Ectodermal cell (in vitro differentiated cells): Measurements from ENCODE around the gene GALNT18. TPM values are rescaled to one million over a fixed set of nuclear protein-coding genes. Genes with fewer than 3 reads are reported as not detected.

Source experiments
- H3K27ac ChIP-seq: 2 replicates; pipeline ENCODE4 v1.7.0; 2013; ENCODE audit warnings: mild to moderate bottlenecking, low read depth, low read length; ENCODE audit not compliant: insufficient read depth, poor library complexity, severe bottlenecking
- H3K27me3 ChIP-seq: 2 replicates; pipeline ENCODE4 v1.7.0; 2013; ENCODE audit warnings: mild to moderate bottlenecking, low read length; ENCODE audit not compliant: insufficient read depth, control insufficient read depth, poor library complexity, severe bottlenecking
- H3K36me3 ChIP-seq: one replicate; pipeline ENCODE4 v1.7.0; 2013; ENCODE audit warnings: low read length; ENCODE audit not compliant: control insufficient read depth, insufficient read depth
- H3K4me1 ChIP-seq: one replicate; pipeline ENCODE4 v1.7.0; 2013; ENCODE audit warnings: low read length; ENCODE audit not compliant: control insufficient read depth, insufficient read depth
- H3K4me3 ChIP-seq: 2 replicates; pipeline ENCODE4 v1.7.0; 2013; ENCODE audit warnings: low read depth, low read length, control low read depth; ENCODE audit not compliant: insufficient read depth
- H3K9me3 ChIP-seq: 2 replicates; pipeline ENCODE4 v1.7.0; 2013; ENCODE audit warnings: mild to moderate bottlenecking, low read length, moderate library complexity; ENCODE audit not compliant: control insufficient read depth
- WGBS, 2 experiments: methylation state at CpG; one replicate each; pipeline ENCODE4 v1.1.7; 2013; ENCODE audit warnings: missing lambda C conversion rate in 2 of 2; 5-methylcytosine and 5-hydroxymethylcytosine counted together
- polyA plus RNA-seq, 4 experiments: library from polyadenylated mRNA; stranded (reverse); fragments of 50-300 nt; gene quantifications; one replicate each; pipeline ENCODE4 v1.2.3, GENCODE V29; 2013

GALNT18 gene
- polyA plus RNA-seq (2013, experiment 1 of 4), result 2.5 TPM
- polyA plus RNA-seq (2013, experiment 2 of 4), result 1.8 TPM
- 2.1 TPM for polyA plus RNA-seq (2013, experiment 3 of 4)
- 2.2 TPM for polyA plus RNA-seq (2013, experiment 4 of 4)

- Histone ChIP-seq H3K4me3 (peak within 1 kb of the TSS; percentile 50), H3K9me3 (no peaks in the 10 kb centered on the region), H3K27me3 (peaks cover 43% of the 10 kb centered on the region), H3K27ac (no peak within 1 kb of the TSS), H3K36me3 (no peaks in the 10 kb centered on the region), H3K4me1 (peaks cover 13% of the 10 kb centered on the region)
- 0% methylated on average over 71 of the region's 71 CpGs for WGBS, 2 experiments
Measured at GRCh38 chr11:11621573-11622339, at the start of gene GALNT18. Gene GALNT18, minus strand, starts transcription at chr11:11622005.

- Histone ChIP-seq H3K27me3 (no peaks in the 10 kb centered on the region), H3K4me3 (no peak overlapping the region), H3K27ac (no peak overlapping the region), H3K9me3 (no peaks in the 10 kb centered on the region), H3K36me3 (no peaks in the 10 kb centered on the region), H3K4me1 (peaks cover 8% of the 10 kb centered on the region)
- WGBS, 2 experiments, result 85 to 90% methylated on average over 5 of the region's 5 CpGs
Measured at GRCh38 chr11:11670574-11670973, 48.8 kb upstream of the GALNT18 start.

GRCh38 chr11:11669233-11669846, 47.5 kb upstream of the GALNT18 start:
- Histone ChIP-seq H3K4me3 (no peak overlapping the region), H3K27me3 (no peaks in the 10 kb centered on the region), H3K27ac (no peak overlapping the region), H3K4me1 (peaks cover 8% of the 10 kb centered on the region), H3K36me3 (no peaks in the 10 kb centered on the region), H3K9me3 (no peaks in the 10 kb centered on the region)
- 17 to 34% methylated on average over 4 to 5 of the region's 5 CpGs for WGBS, 2 experiments

- H3K36me3 ChIP-seq, result no peaks in the 10 kb centered on the region
- no peaks in the 10 kb centered on the region for H3K9me3 ChIP-seq
- peaks cover 8% of the 10 kb centered on the region for H3K4me1 ChIP-seq
- H3K4me3 ChIP-seq, result no peak overlapping the region
- no peaks in the 10 kb centered on the region for H3K27me3 ChIP-seq
- no peak overlapping the region for H3K27ac ChIP-seq
- WGBS, 2 experiments, result 80 to 84% methylated on average over 5 of the region's 5 CpGs
Measured at GRCh38 chr11:11668781-11669180, 47.0 kb upstream of the GALNT18 start.

- Histone ChIP-seq H3K9me3 (no peaks in the 10 kb centered on the region), H3K27me3 (no peaks in the 10 kb centered on the region), H3K4me3 (no peak overlapping the region), H3K27ac (no peak overlapping the region), H3K4me1 (peaks cover 8% of the 10 kb centered on the region), H3K36me3 (no peaks in the 10 kb centered on the region)
- 71 to 90% methylated on average over 3 of the region's 3 CpGs for WGBS, 2 experiments
Measured at GRCh38 chr11:11668274-11668673, 46.5 kb upstream of the GALNT18 start.

- no peaks in the 10 kb centered on the region for H3K27me3 ChIP-seq
- H3K9me3 ChIP-seq, result no peaks in the 10 kb centered on the region
- WGBS, 2 experiments, result 94 to 95% methylated on average over 3 of the region's 3 CpGs
- H3K27ac ChIP-seq, result no peak overlapping the region
- no peak overlapping the region for H3K4me3 ChIP-seq
- peaks cover 8% of the 10 kb centered on the region for H3K4me1 ChIP-seq
- H3K36me3 ChIP-seq, result no peaks in the 10 kb centered on the region
Measured at GRCh38 chr11:11667056-11667455, 45.3 kb upstream of the GALNT18 start.

GRCh38 chr11:11665407-11665806, 43.6 kb upstream of the GALNT18 start:
- Histone ChIP-seq H3K9me3 (no peaks in the 10 kb centered on the region), H3K27ac (no peak overlapping the region), H3K36me3 (no peaks in the 10 kb centered on the region), H3K27me3 (no peaks in the 10 kb centered on the region), H3K4me3 (no peak overlapping the region), H3K4me1 (peaks cover 8% of the 10 kb centered on the region)
- WGBS, 2 experiments, result 88 to 95% methylated on average over 1 of the region's 1 CpG

- peaks cover under 1% of the 10 kb centered on the region for H3K4me1 ChIP-seq
- H3K36me3 ChIP-seq, result no peaks in the 10 kb centered on the region
- H3K27ac ChIP-seq, result no peak overlapping the region
- WGBS, 2 experiments, result 84 to 89% methylated on average over 4 of the region's 4 CpGs
- H3K27me3 ChIP-seq, result no peaks in the 10 kb centered on the region
- no peak overlapping the region for H3K4me3 ChIP-seq
- H3K9me3 ChIP-seq, result no peaks in the 10 kb centered on the region
Measured at GRCh38 chr11:11663907-11664306, 42.1 kb upstream of the GALNT18 start.

GRCh38 chr11:11662578-11662977, 40.8 kb upstream of the GALNT18 start:
- Histone ChIP-seq H3K36me3 (no peaks in the 10 kb centered on the region), H3K27ac (no peak overlapping the region), H3K4me3 (no peak overlapping the region), H3K27me3 (no peaks in the 10 kb centered on the region), H3K4me1 (no peaks in the 10 kb centered on the region), H3K9me3 (no peaks in the 10 kb centered on the region)
- 88 to 94% methylated on average over 1 to 2 of the region's 2 CpGs for WGBS, 2 experiments

GRCh38 chr11:11661326-11662040, 39.7 kb upstream of the GALNT18 start:
- no peaks in the 10 kb centered on the region for H3K27me3 ChIP-seq
- 87 to 88% methylated on average over 9 of the region's 9 CpGs for WGBS, 2 experiments

More at GRCh38 chr11:11661326-11662040, 39.7 kb upstream of the GALNT18 start:
- H3K4me1 ChIP-seq, result no peaks in the 10 kb centered on the region
- H3K36me3 ChIP-seq, result no peaks in the 10 kb centered on the region
- H3K27ac ChIP-seq, result no peak overlapping the region
- H3K9me3 ChIP-seq, result no peaks in the 10 kb centered on the region
- no peak overlapping the region for H3K4me3 ChIP-seq
